ENCODE results near the gene UNC13C. TPM values are rescaled to one million over a fixed set of nuclear protein-coding genes. Genes with fewer than 3 reads are reported as not detected.

The UNC13C gene
- total RNA-seq, 6 experiments from 2014 or later: not detected

- no peaks in the 10 kb centered on the region; the same call in 1 of the 2 replicates for H3K27me3 Mint-ChIP-seq (ENCODE audit: insufficient read depth)
- no peak for TF ChIP-seq CTCF (IDR thresholded peaks at IDR 0.05)
- H3K9me3 Mint-ChIP-seq: peaks cover 49% of the 10 kb centered on the region
- no peaks in the 10 kb centered on the region for H3K4me1 Mint-ChIP-seq (ENCODE audit: low read depth)
- no peak overlapping the region for H3K4me3 Mint-ChIP-seq
- peaks cover 6% of the 10 kb centered on the region; the same call in 1 of the 2 replicates for H3K36me3 Mint-ChIP-seq (ENCODE audit: low read depth)
- H3K27ac Mint-ChIP-seq: no peak overlapping the region
- no peak for DNase-seq
Observed at GRCh38 chr15:54528021-54528420, 549.8 kb downstream of the UNC13C start.

GRCh38 chr15:54540721-54541120 is 562.5 kb downstream of the UNC13C start:
- no peaks in the 10 kb centered on the region for H3K4me1 Mint-ChIP-seq (ENCODE audit: low read depth)
- H3K27ac Mint-ChIP-seq: no peak overlapping the region
- peaks cover 4% of the 10 kb centered on the region; the same call in 1 of the 2 replicates for H3K36me3 Mint-ChIP-seq (ENCODE audit: low read depth)
- DNase-seq: no peak
- peaks cover 63% of the 10 kb centered on the region for H3K9me3 Mint-ChIP-seq
- TF ChIP-seq CTCF (IDR thresholded peaks at IDR 0.05): no peak
- H3K4me3 Mint-ChIP-seq: no peak overlapping the region
- no peaks in the 10 kb centered on the region; the same call in 1 of the 2 replicates for H3K27me3 Mint-ChIP-seq (ENCODE audit: insufficient read depth)

- peaks cover 31% of the 10 kb centered on the region for H3K9me3 Mint-ChIP-seq
- no peak overlapping the region for H3K4me3 Mint-ChIP-seq
- H3K27ac Mint-ChIP-seq: no peak overlapping the region
- no peaks in the 10 kb centered on the region for H3K36me3 Mint-ChIP-seq (ENCODE audit: low read depth)
- TF ChIP-seq CTCF (IDR thresholded peaks at IDR 0.05): no peak
- no peak for DNase-seq
- no peaks in the 10 kb centered on the region for H3K4me1 Mint-ChIP-seq (ENCODE audit: low read depth)
- no peaks in the 10 kb centered on the region for H3K27me3 Mint-ChIP-seq (ENCODE audit: insufficient read depth)
Observed at GRCh38 chr15:54547491-54547890, 569.2 kb downstream of the UNC13C start.

- H3K36me3 Mint-ChIP-seq (ENCODE audit: low read depth): no peaks in the 10 kb centered on the region
- no peaks in the 10 kb centered on the region for H3K27me3 Mint-ChIP-seq (ENCODE audit: insufficient read depth)
- TF ChIP-seq CTCF (IDR thresholded peaks at IDR 0.05): no peak
- no peak overlapping the region for H3K4me3 Mint-ChIP-seq
- H3K27ac Mint-ChIP-seq: no peak overlapping the region
- no peak for DNase-seq
- H3K9me3 Mint-ChIP-seq: peaks cover 6% of the 10 kb centered on the region; the same call in 1 of the 2 replicates
- no peaks in the 10 kb centered on the region for H3K4me1 Mint-ChIP-seq (ENCODE audit: low read depth)
Observed at GRCh38 chr15:54550954-54551353, 572.7 kb downstream of the UNC13C start.

GRCh38 chr15:54556231-54556630 is 578.0 kb downstream of the UNC13C start:
- H3K36me3 Mint-ChIP-seq (ENCODE audit: low read depth): no peaks in the 10 kb centered on the region
- DNase-seq: no peak
- H3K27ac Mint-ChIP-seq: no peak overlapping the region
- peaks cover 24% of the 10 kb centered on the region for H3K9me3 Mint-ChIP-seq
- no peak overlapping the region for H3K4me3 Mint-ChIP-seq
- TF ChIP-seq CTCF (IDR thresholded peaks at IDR 0.05): no peak
- no peaks in the 10 kb centered on the region for H3K27me3 Mint-ChIP-seq (ENCODE audit: insufficient read depth)
- no peaks in the 10 kb centered on the region for H3K4me1 Mint-ChIP-seq (ENCODE audit: low read depth)
